ENCODE results near the gene CA9.

CA9 gene

GRCh38 chr9:35682051-35682450, 8.3 kb downstream of the CA9 start:
- TF ChIP-seq GATA3 (IDR thresholded peaks at IDR 0.05; ENCODE audit: low read depth, low read length) (no peak), GATA2 (IDR thresholded peaks at IDR 0.05; ENCODE audit: low read depth, low read length) (no peak)

GRCh38 chr9:35682520-35683315, 9.0 kb downstream of the CA9 start:
- TF ChIP-seq GATA2 (IDR thresholded peaks at IDR 0.05; ENCODE audit: low read depth, low read length) (no peak), GATA3 (IDR thresholded peaks at IDR 0.05; ENCODE audit: low read depth, low read length) (no peak)

- TF ChIP-seq GATA2 (IDR thresholded peaks at IDR 0.05; ENCODE audit: low read depth, low read length) (no peak), GATA3 (IDR thresholded peaks at IDR 0.05; ENCODE audit: low read depth, low read length) (no peak)
Observed at GRCh38 chr9:35683323-35683722, 9.6 kb downstream of the CA9 start.

GRCh38 chr9:35684921-35685320, 11.2 kb downstream of the CA9 start:
- no peak for TF ChIP-seq GATA3 (IDR thresholded peaks at IDR 0.05; ENCODE audit: low read depth, low read length)
- no peak for TF ChIP-seq GATA2 (IDR thresholded peaks at IDR 0.05; ENCODE audit: low read depth, low read length)

- TF ChIP-seq GATA3 (IDR thresholded peaks at IDR 0.05; ENCODE audit: low read depth, low read length) (no peak), GATA2 (IDR thresholded peaks at IDR 0.05; ENCODE audit: low read depth, low read length) (no peak)
Observed at GRCh38 chr9:35685506-35685905, 11.8 kb downstream of the CA9 start.

GRCh38 chr9:35686222-35687203, 12.8 kb downstream of the CA9 start:
- TF ChIP-seq GATA2 (IDR thresholded peaks at IDR 0.05; ENCODE audit: low read depth, low read length) (no peak), GATA3 (IDR thresholded peaks at IDR 0.05; ENCODE audit: low read depth, low read length) (no peak)

GRCh38 chr9:35687306-35687705, 13.6 kb downstream of the CA9 start:
- TF ChIP-seq GATA3 (IDR thresholded peaks at IDR 0.05; ENCODE audit: low read depth, low read length) = no peak

- TF ChIP-seq GATA3 (IDR thresholded peaks at IDR 0.05; ENCODE audit: low read depth, low read length) (no peak), GATA2 (IDR thresholded peaks at IDR 0.05; ENCODE audit: low read depth, low read length) (no peak)
Observed at GRCh38 chr9:35687972-35688557, 14.3 kb downstream of the CA9 start.

- TF ChIP-seq GATA2 (IDR thresholded peaks at IDR 0.05; ENCODE audit: low read depth, low read length) = no peak
- no peak for TF ChIP-seq GATA3 (IDR thresholded peaks at IDR 0.05; ENCODE audit: low read depth, low read length)
Observed at GRCh38 chr9:35688558-35689541, 15.1 kb downstream of the CA9 start.

- no peak for TF ChIP-seq GATA2 (IDR thresholded peaks at IDR 0.05; ENCODE audit: low read depth, low read length)
- no peak for TF ChIP-seq GATA3 (IDR thresholded peaks at IDR 0.05; ENCODE audit: low read depth, low read length)
Observed at GRCh38 chr9:35689542-35690293, 16.0 kb downstream of the CA9 start, which contains the start of gene TPM2. TSS of gene TPM2 (minus strand) at chr9:35689925. CDS start at chr9:35689817, 108 bp downstream.

- TF ChIP-seq GATA3 (IDR thresholded peaks at IDR 0.05; ENCODE audit: low read depth, low read length) = no peak
- TF ChIP-seq GATA2 (IDR thresholded peaks at IDR 0.05; ENCODE audit: low read depth, low read length) = no peak
Observed at GRCh38 chr9:35690294-35690613, 16.5 kb downstream of the CA9 start.

GRCh38 chr9:35690614-35691333, 17.0 kb downstream of the CA9 start:
- TF ChIP-seq GATA2 (IDR thresholded peaks at IDR 0.05; ENCODE audit: low read depth, low read length) (no peak), GATA3 (IDR thresholded peaks at IDR 0.05; ENCODE audit: low read depth, low read length) (no peak)
